ENCODE results near the gene UGT1A8. TPM values are rescaled to one million over a fixed set of nuclear protein-coding genes. Genes with fewer than 3 reads are reported as not detected.
"Not testable (repeated sequence)": the region's sequence is repeated elsewhere in the genome, so short reads cannot be mapped to it uniquely, and the experiment has no call there.

Gene UGT1A8
- total RNA-seq (2021) (0.17 and 0.20 TPM in 2 replicates), Bru-seq, nascent RNA (percentile 8 among the genes with signal in this experiment), BruChase-seq, experiment 1, labeled RNA remaining after a 2-hour chase (percentile 7 among the genes with signal in this experiment), BruChase-seq, experiment 2, labeled RNA remaining after a 6-hour chase (percentile 8 among the genes with signal in this experiment)
- long read RNA-seq = 0 reads

GRCh38 chr2:233617476-233617875 lies at the start of gene UGT1A8:
UGT1A8 (plus strand) TSS chr2:233617633; CDS start chr2:233617708, 75 bp downstream.
- H3K9me3 ChIP-seq (ENCODE audit: insufficient read depth, low read depth); H3K4me1 ChIP-seq (replicated peaks; ENCODE audit: insufficient read depth); H3K36me3 ChIP-seq (ENCODE audit: low read depth); DNase-seq; H3K27ac ChIP-seq; H2AFZ ChIP-seq; H3K4me2 ChIP-seq; H3K9me2 ChIP-seq (ENCODE audit: insufficient read depth); H3K79me2 ChIP-seq (ENCODE audit: low read depth); H4K20me1 ChIP-seq (ENCODE audit: insufficient read depth); POLR2A ChIA-PET (ENCODE audit: unreplicated experiment); CTCF ChIA-PET; H3F3A ChIP-seq (ENCODE audit: insufficient read depth, low read depth); BruUV-seq (replicated peaks); H3K4me3 ChIP-seq; intact Hi-C loops (cut with micrococcal nuclease; ENCODE audit: unreplicated experiment); H3K27me3 ChIP-seq (ENCODE audit: insufficient read depth, low read depth): not testable (repeated sequence)

GRCh38 chr2:233571001-233571400 lies 46.4 kb upstream of the UGT1A8 start:
- Histone ChIP-seq H3F3A (ENCODE audit: insufficient read depth, low read depth) (peaks cover 5% of the 10 kb centered on the region; the same call in 1 of the 2 replicates), H3K4me2 (no peak overlapping the region), H4K20me1 (ENCODE audit: insufficient read depth) (no peaks in the 10 kb centered on the region), H3K4me3 (no peak overlapping the region), H3K27ac (no peak overlapping the region), H3K9me2 (ENCODE audit: insufficient read depth) (no peaks in the 10 kb centered on the region), H3K27me3 (ENCODE audit: insufficient read depth, low read depth) (no peaks in the 10 kb centered on the region), H3K36me3 (ENCODE audit: low read depth) (no peaks in the 10 kb centered on the region), H3K9me3 (ENCODE audit: insufficient read depth, low read depth) (0 out of 2 replicates have a peak, but pooled peaks cover 7% of the 10 kb centered on the region), H3K4me1 (replicated peaks; ENCODE audit: insufficient read depth) (no peaks in the 10 kb centered on the region), H2AFZ (no peak overlapping the region), H3K79me2 (ENCODE audit: low read depth) (peaks cover 4% of the 10 kb centered on the region; the same call in 1 of the 2 replicates)
- POLR2A ChIA-PET (ENCODE audit: unreplicated experiment) = no interaction called here
- TF ChIP-seq EZH2 (IDR thresholded peaks at IDR 0.05; ENCODE audit: low read depth) (no peak), CTCF (conservative IDR thresholded peaks at IDR 0.05) (no peak)
- BruUV-seq (replicated peaks) = no TSS peak
- CTCF ChIA-PET = no interaction called here
- no peak for DNase-seq
- intact Hi-C loops (cut with micrococcal nuclease; ENCODE audit: unreplicated experiment) = no loop called here

- BruUV-seq (replicated peaks) = no TSS peak
- Histone ChIP-seq H3K36me3 (ENCODE audit: low read depth) (no peaks in the 10 kb centered on the region), H3K9me3 (ENCODE audit: insufficient read depth, low read depth) (0 out of 2 replicates have a peak, but pooled peaks cover 7% of the 10 kb centered on the region), H3F3A (ENCODE audit: insufficient read depth, low read depth) (peaks cover 5% of the 10 kb centered on the region; the same call in 1 of the 2 replicates), H3K27me3 (ENCODE audit: insufficient read depth, low read depth) (no peaks in the 10 kb centered on the region), H3K27ac (no peak overlapping the region), H3K4me3 (no peak overlapping the region), H2AFZ (no peak overlapping the region), H3K4me1 (replicated peaks; ENCODE audit: insufficient read depth) (no peaks in the 10 kb centered on the region), H3K4me2 (no peak overlapping the region), H3K79me2 (ENCODE audit: low read depth) (no peaks in the 10 kb centered on the region), H3K9me2 (ENCODE audit: insufficient read depth) (no peaks in the 10 kb centered on the region), H4K20me1 (ENCODE audit: insufficient read depth) (no peaks in the 10 kb centered on the region)
- peak in 1 of 2 experiments; percentile 15 for DNase-seq
- TF ChIP-seq CTCF (conservative IDR thresholded peaks at IDR 0.05) (no peak), EZH2 (IDR thresholded peaks at IDR 0.05; ENCODE audit: low read depth) (no peak)
- intact Hi-C loops (cut with micrococcal nuclease; ENCODE audit: unreplicated experiment) = no loop called here
- POLR2A ChIA-PET (ENCODE audit: unreplicated experiment) = no interaction called here
- CTCF ChIA-PET = no interaction called here
Observed at GRCh38 chr2:233571462-233571861, 46.0 kb upstream of the UGT1A8 start.

GRCh38 chr2:233572468-233572867 lies 45.0 kb upstream of the UGT1A8 start:
- CTCF ChIA-PET = no interaction called here
- POLR2A ChIA-PET (ENCODE audit: unreplicated experiment) = no interaction called here
- BruUV-seq (replicated peaks) = no TSS peak
- Histone ChIP-seq H3K4me1 (replicated peaks; ENCODE audit: insufficient read depth) (no peaks in the 10 kb centered on the region), H4K20me1 (ENCODE audit: insufficient read depth) (no peaks in the 10 kb centered on the region), H3F3A (ENCODE audit: insufficient read depth, low read depth) (peaks cover 5% of the 10 kb centered on the region; the same call in 1 of the 2 replicates), H3K27me3 (ENCODE audit: insufficient read depth, low read depth) (no peaks in the 10 kb centered on the region), H3K36me3 (ENCODE audit: low read depth) (no peaks in the 10 kb centered on the region), H3K9me3 (ENCODE audit: insufficient read depth, low read depth) (0 out of 2 replicates have a peak, but pooled peaks cover 7% of the 10 kb centered on the region), H3K4me2 (no peak overlapping the region), H3K27ac (no peak overlapping the region), H3K9me2 (ENCODE audit: insufficient read depth) (no peaks in the 10 kb centered on the region), H3K79me2 (ENCODE audit: low read depth) (no peaks in the 10 kb centered on the region), H3K4me3 (no peak overlapping the region), H2AFZ (no peak overlapping the region)
- intact Hi-C loops (cut with micrococcal nuclease; ENCODE audit: unreplicated experiment) = no loop called here
- no peak for TF ChIP-seq EZH2 (IDR thresholded peaks at IDR 0.05; ENCODE audit: low read depth)
- no peak for TF ChIP-seq CTCF (conservative IDR thresholded peaks at IDR 0.05)
- DNase-seq = peak in 1 of 2 experiments; percentile 33

- H3K27me3 ChIP-seq (ENCODE audit: insufficient read depth, low read depth); H3K79me2 ChIP-seq (ENCODE audit: low read depth); H3K36me3 ChIP-seq (ENCODE audit: low read depth); H3K4me3 ChIP-seq; H4K20me1 ChIP-seq (ENCODE audit: insufficient read depth); DNase-seq; POLR2A ChIA-PET (ENCODE audit: unreplicated experiment); H3K4me1 ChIP-seq (replicated peaks; ENCODE audit: insufficient read depth); H2AFZ ChIP-seq; H3K9me3 ChIP-seq (ENCODE audit: insufficient read depth, low read depth); BruUV-seq (replicated peaks); intact Hi-C loops (cut with micrococcal nuclease; ENCODE audit: unreplicated experiment); H3K4me2 ChIP-seq; H3K9me2 ChIP-seq (ENCODE audit: insufficient read depth); H3K27ac ChIP-seq; CTCF ChIA-PET; H3F3A ChIP-seq (ENCODE audit: insufficient read depth, low read depth): not testable (repeated sequence)
Observed at GRCh38 chr2:233577341-233577740, 40.1 kb upstream of the UGT1A8 start.
